ENCODE data around the gene PEAK3.

PEAK3 gene

GRCh38 chr19:2239173-2239572 is 42.8 kb downstream of the PEAK3 start:
- no peak for DNase-seq (ENCODE audit: low read depth in 2 of 2, low spot score in 1 of 2)

GRCh38 chr19:2237869-2238153 is 44.2 kb downstream of the PEAK3 start:
- no peak for DNase-seq (ENCODE audit: low read depth in 2 of 2, low spot score in 1 of 2)

GRCh38 chr19:2237051-2237868 is 44.7 kb downstream of the PEAK3 start:
- no peak for DNase-seq (ENCODE audit: low read depth in 2 of 2, low spot score in 1 of 2)

- DNase-seq (ENCODE audit: low read depth in 2 of 2, low spot score in 1 of 2): peak; percentile 92 to 96
These were observed 45.5 kb downstream of the PEAK3 start, which contains the start of the genes PLEKHJ1 and SF3A2 for GRCh38 chr19:2236314-2237050. TSS of gene PLEKHJ1 (minus strand) at chr19:2236329. CDS start at chr19:2236248, 81 bp downstream. TSS of gene SF3A2 (plus strand) at chr19:2236824. CDS start at chr19:2243419, 6,595 bp downstream.

- DNase-seq (ENCODE audit: low read depth in 2 of 2, low spot score in 1 of 2): no peak
These were observed 46.0 kb downstream of the PEAK3 start for GRCh38 chr19:2236064-2236313.

- DNase-seq (ENCODE audit: low read depth in 2 of 2, low spot score in 1 of 2): no peak
These were observed 46.5 kb downstream of the PEAK3 start for GRCh38 chr19:2235381-2236063.

GRCh38 chr19:2234996-2235380 is 47.0 kb downstream of the PEAK3 start:
- no peak for DNase-seq (ENCODE audit: low read depth in 2 of 2, low spot score in 1 of 2)

- DNase-seq (ENCODE audit: low read depth in 2 of 2, low spot score in 1 of 2): no peak
These were observed 48.2 kb downstream of the PEAK3 start for GRCh38 chr19:2233601-2234280.

- no peak for DNase-seq (ENCODE audit: low read depth in 2 of 2, low spot score in 1 of 2)
These were observed 49.5 kb downstream of the PEAK3 start for GRCh38 chr19:2232286-2233151.

- no peak for DNase-seq (ENCODE audit: low read depth in 2 of 2, low spot score in 1 of 2)
These were observed 50.3 kb downstream of the PEAK3 start for GRCh38 chr19:2231621-2232221.

GRCh38 chr19:2230807-2231533 is 51.0 kb downstream of the PEAK3 start:
- no peak for DNase-seq (ENCODE audit: low read depth in 2 of 2, low spot score in 1 of 2)

- DNase-seq (ENCODE audit: low read depth in 2 of 2, low spot score in 1 of 2): no peak
These were observed 51.9 kb downstream of the PEAK3 start for GRCh38 chr19:2230033-2230531.

- no peak for DNase-seq (ENCODE audit: low read depth in 2 of 2, low spot score in 1 of 2)
These were observed 52.6 kb downstream of the PEAK3 start for GRCh38 chr19:2229103-2230032.

GRCh38 chr19:2228157-2229030 is 53.6 kb downstream of the PEAK3 start:
- no peak for DNase-seq (ENCODE audit: low read depth in 2 of 2, low spot score in 1 of 2)

GRCh38 chr19:2227415-2228156 is 54.4 kb downstream of the PEAK3 start:
- no peak for DNase-seq (ENCODE audit: low read depth in 2 of 2, low spot score in 1 of 2)

GRCh38 chr19:2226840-2227360 is 55.1 kb downstream of the PEAK3 start:
- DNase-seq (ENCODE audit: low read depth in 2 of 2, low spot score in 1 of 2): no peak
